Left ventricle myocardium inferior (tissue), 1 donor: ENCODE results near the gene PIAS4. TPM values are rescaled to one million over a fixed set of nuclear protein-coding genes. Genes with fewer than 3 reads are reported as not detected.
A peak's percentile ranks its signal among the peaks of the same experiment; 100 is the strongest.

Experiments
- DNase-seq: peaks from one replicate; pipeline ENCODE4 v3.0.0-alpha.2; 2020
- H3K27ac ChIP-seq: fragments of 200-600 bp; replicated peaks from 2 replicates; pipeline ENCODE4 v1.8.0; 2021
- H3K27me3 ChIP-seq: fragments of 200-600 bp; 2 replicates; pipeline ENCODE4 v1.8.0; 2021; ENCODE audit warnings: low read depth
- H3K36me3 ChIP-seq: fragments of 200-600 bp; 2 replicates; pipeline ENCODE4 v1.8.0; 2021
- H3K4me1 ChIP-seq: fragments of 200-600 bp; 2 replicates; pipeline ENCODE4 v1.8.0; 2021
- H3K4me3 ChIP-seq: fragments of 200-600 bp; 2 replicates; pipeline ENCODE4 v1.8.0; 2021; ENCODE audit warnings: mild to moderate bottlenecking, moderate library complexity
- H3K9me3 ChIP-seq: fragments of 200-600 bp; replicated peaks from 2 replicates; pipeline ENCODE4 v1.8.0; 2021
- CTCF ChIP-seq: fragments of 200-600 bp; IDR thresholded peaks from 2 replicates; pipeline ENCODE4 v1.8.0; 2021; ENCODE audit warnings: antibody characterized with exemption, mild to moderate bottlenecking, borderline replicate concordance
- intact Hi-C: fragments of 100-400 bp; cut with micrococcal nuclease; formaldehyde crosslinking; loops from one replicate; pipeline ENCODE4 v1.11.0; 2022
- total RNA-seq: library from RNA; stranded (reverse); fragmentation: NEBNext Ultra II Directional; extraction: Animal tissue kit (Norgen Biotek cat#: 25700); gene quantifications from one replicate; pipeline ENCODE4 v1.2.1, GENCODE V29; 2021
- donor health status: DM: no; HTN: yes; CAD: no; lungs with severe emphysema.

Gene PIAS4
- total RNA-seq, 1 donor from 2014 or later = 15.4 TPM

- H3K4me1 ChIP-seq = peaks cover 72% of the 10 kb centered on the region
- no peaks in the 10 kb centered on the region for H3K27me3 ChIP-seq
- no peak for TF ChIP-seq CTCF
- peak; percentile 59 for DNase-seq
- peak overlapping the region; percentile 96 for H3K4me3 ChIP-seq
- no peaks in the 10 kb centered on the region for H3K9me3 ChIP-seq
- intact Hi-C loops = no loop called here
- H3K27ac ChIP-seq = peak overlapping the region; percentile 96
- no peaks in the 10 kb centered on the region for H3K36me3 ChIP-seq
These were observed 57.1 kb downstream of the PIAS4 start for GRCh38 chr19:4064496-4065260.

GRCh38 chr19:4065430-4066175 is 58.1 kb downstream of the PIAS4 start:
- Histone ChIP-seq H3K4me3 (peak overlapping the region; percentile 96), H3K4me1 (peaks cover 63% of the 10 kb centered on the region), H3K36me3 (no peaks in the 10 kb centered on the region), H3K27me3 (no peaks in the 10 kb centered on the region), H3K27ac (peak overlapping the region; percentile 99), H3K9me3 (no peaks in the 10 kb centered on the region)
- TF ChIP-seq CTCF = no peak
- intact Hi-C loops = no loop called here
- DNase-seq = peak; percentile 97

DNA sequence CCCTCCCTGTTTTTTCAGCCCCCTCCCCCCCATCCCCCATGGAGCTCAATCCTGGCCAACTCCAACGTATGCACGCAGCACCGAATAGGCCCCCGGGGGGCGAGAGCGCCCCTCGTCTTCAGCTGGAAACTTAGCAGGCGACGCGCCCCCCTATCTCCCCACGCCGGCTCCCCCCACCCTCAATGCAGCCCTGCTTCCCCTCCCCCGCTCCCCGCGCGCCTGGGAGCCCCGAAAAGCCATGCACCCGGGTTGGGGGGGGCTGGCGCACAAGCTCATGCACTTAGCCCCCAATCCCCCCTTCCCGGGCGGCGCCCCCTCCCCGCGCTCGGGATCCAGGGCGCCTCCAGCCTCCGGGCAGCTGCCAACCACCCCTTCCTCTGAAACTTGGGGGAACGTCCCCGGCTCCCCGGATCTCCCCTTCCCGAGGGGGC is 58.7 kb downstream of the PIAS4 start:
- H3K27me3 ChIP-seq = no peaks in the 10 kb centered on the region
- H3K36me3 ChIP-seq = no peaks in the 10 kb centered on the region
- TF ChIP-seq CTCF = no peak
- peak overlapping the region; percentile 99 for H3K27ac ChIP-seq
- DNase-seq = peak; percentile 63
- intact Hi-C loops = no loop called here
- peak overlapping the region; percentile 96 for H3K4me3 ChIP-seq
- H3K9me3 ChIP-seq = no peaks in the 10 kb centered on the region
- H3K4me1 ChIP-seq = peaks cover 57% of the 10 kb centered on the region

DNA sequence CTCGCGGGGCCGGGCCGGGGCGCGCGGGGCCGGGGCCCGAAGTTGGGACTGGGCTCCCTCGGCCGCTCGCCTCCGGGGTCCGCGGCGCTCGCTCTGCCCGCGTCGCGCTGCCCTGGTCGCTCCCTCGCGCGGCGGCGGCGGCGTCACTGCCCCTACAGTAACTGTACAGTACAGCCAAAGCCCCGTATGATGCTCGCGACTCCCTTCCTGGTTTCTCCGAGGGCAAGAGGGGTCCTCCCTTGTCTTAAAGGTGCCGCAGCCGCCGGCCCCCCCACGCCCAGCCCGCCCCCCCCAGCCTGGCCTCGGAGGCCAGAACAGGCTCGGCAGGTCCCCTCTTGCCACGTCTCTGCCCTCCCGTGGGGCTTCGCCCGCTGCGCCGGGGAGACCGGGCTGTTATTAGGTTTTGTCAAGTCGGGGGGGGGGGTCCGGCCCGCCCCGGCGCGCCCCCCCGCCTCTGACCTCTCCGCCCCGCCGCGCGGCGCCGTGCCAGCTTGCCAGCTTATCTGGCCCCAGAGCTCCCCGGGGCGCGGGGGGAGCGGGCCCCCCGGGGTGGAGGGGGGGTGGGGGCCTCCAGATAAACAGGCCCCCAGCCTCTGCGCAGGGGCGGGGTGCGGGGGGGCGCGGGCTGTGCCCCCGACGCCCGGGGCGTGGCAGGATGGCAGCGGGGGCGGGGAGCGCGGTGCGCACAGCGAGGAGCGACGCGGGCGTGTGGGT is 59.3 kb downstream of the PIAS4 start, which contains the start of gene ZBTB7A:
Gene ZBTB7A (minus strand): TSS at position 218 of the 714 bp plus-strand sequence. CDS start 11,667 bp downstream, outside the sequence.
- no peaks in the 10 kb centered on the region for H3K9me3 ChIP-seq
- intact Hi-C loops = no loop called here
- DNase-seq = peak; percentile 87
- peak within 1 kb of the TSS; percentile 96 for H3K4me3 ChIP-seq
- H3K27ac ChIP-seq = peak within 1 kb of the TSS; percentile 99
- peaks cover 51% of the 10 kb centered on the region for H3K4me1 ChIP-seq
- TF ChIP-seq CTCF = no peak
- H3K27me3 ChIP-seq = no peaks in the 10 kb centered on the region
- H3K36me3 ChIP-seq = no peaks in the 10 kb centered on the region

DNA sequence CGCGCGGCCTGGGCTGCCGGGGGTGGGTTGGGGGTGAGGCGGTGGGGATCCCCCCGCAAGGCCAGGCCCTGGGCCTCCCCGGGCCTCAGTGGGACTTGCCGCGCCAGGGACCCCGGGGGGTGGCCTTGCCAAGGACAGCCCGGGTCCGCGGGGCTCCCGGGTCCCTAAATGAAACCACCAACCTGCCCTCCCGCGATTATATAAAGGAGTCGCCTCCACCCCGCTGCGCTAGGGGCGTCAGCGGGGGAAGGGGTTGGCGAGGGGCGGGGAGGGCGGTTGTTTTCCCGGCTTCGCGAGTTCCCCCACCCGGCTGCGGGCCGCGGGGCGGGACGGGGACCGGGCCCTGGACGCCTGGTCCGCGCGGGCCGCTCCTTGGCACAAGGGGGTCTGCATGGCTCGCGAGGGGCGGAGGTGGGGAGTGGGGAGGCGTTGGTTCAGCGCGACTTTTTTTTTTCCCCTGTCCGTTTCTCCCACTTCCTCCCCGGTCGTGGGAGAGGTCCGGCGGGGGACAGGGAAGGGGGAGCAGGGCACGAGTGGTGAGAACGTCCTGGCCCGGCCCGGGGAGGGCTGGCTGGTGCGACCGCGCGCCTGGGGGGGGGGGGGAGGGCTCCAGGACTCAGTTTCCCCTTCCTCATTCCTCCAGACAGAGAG is 60.0 kb downstream of the PIAS4 start:
- no peaks in the 10 kb centered on the region for H3K27me3 ChIP-seq
- H3K27ac ChIP-seq = peak overlapping the region; percentile 99
- peak overlapping the region; percentile 96 for H3K4me3 ChIP-seq
- no peaks in the 10 kb centered on the region for H3K9me3 ChIP-seq
- H3K4me1 ChIP-seq = peaks cover 44% of the 10 kb centered on the region
- no peaks in the 10 kb centered on the region for H3K36me3 ChIP-seq
- intact Hi-C loops = no loop called here
- TF ChIP-seq CTCF = peak; percentile 11
- DNase-seq = no peak
